Fibroblast of lung (primary cell): ENCODE results near the gene FAM170B. TPM values are rescaled to one million over a fixed set of nuclear protein-coding genes. Genes with fewer than 3 reads are reported as not detected.

Source experiments
- DNase-seq, 2 donors: peaks; one replicate each; pipeline versions ENCODE4 v3.0.0 to v3.0.0-alpha.2; 2010; ENCODE audit warnings: low read depth in 2 of 2
- H2AFZ ChIP-seq: 2 replicates; pipeline ENCODE4 v1.5.1; 2012; ENCODE audit warnings: low read length, control low read depth, inconsistent platforms
- H3K27ac ChIP-seq: 2 replicates; pipeline ENCODE4 v1.5.1; 2011; ENCODE audit warnings: low read length, control low read depth; ENCODE audit not compliant: insufficient read depth
- H3K27me3 ChIP-seq: 2 replicates; pipeline ENCODE4 v1.5.1; 2011; ENCODE audit warnings: mild to moderate bottlenecking, low read length; ENCODE audit not compliant: control insufficient read depth, insufficient read depth
- H3K36me3 ChIP-seq: 2 replicates; pipeline ENCODE4 v1.5.1; 2011; ENCODE audit warnings: low read length; ENCODE audit not compliant: control insufficient read depth, insufficient read depth
- H3K4me1 ChIP-seq: 2 replicates; pipeline ENCODE4 v1.5.1; 2011; ENCODE audit warnings: low read length; ENCODE audit not compliant: control insufficient read depth, insufficient read depth; ENCODE audit errors: extremely low read depth
- H3K4me2 ChIP-seq: 2 replicates; pipeline ENCODE4 v1.5.1; 2011; ENCODE audit warnings: low read length, control low read depth; ENCODE audit not compliant: insufficient read depth; ENCODE audit errors: extremely low read depth
- H3K4me3 ChIP-seq, 4 experiments: fragments of 200-600 bp in 1 of 4; sonication (generic) in 1 of 4; replicated peaks in 1 of 4; 2 replicates each; pipeline ENCODE4 v1.5.1; 2011 to 2016; ENCODE audit warnings: low read length in 4 of 4, low read depth in 3 of 4, mild to moderate bottlenecking in 3 of 4, control low read depth in 2 of 4, inconsistent platforms in 1 of 4, mixed read lengths in 1 of 4; ENCODE audit not compliant: insufficient read depth in 1 of 4; ENCODE audit errors: control extremely low read depth in 1 of 4
- H3K79me2 ChIP-seq: 2 replicates; pipeline ENCODE4 v1.5.1; 2012; ENCODE audit warnings: mild to moderate bottlenecking, low read length, inconsistent platforms; ENCODE audit not compliant: control insufficient read depth, insufficient read depth
- H3K9ac ChIP-seq: 2 replicates; pipeline ENCODE4 v1.5.1; 2011; ENCODE audit warnings: mild to moderate bottlenecking, low read length, control low read depth; ENCODE audit not compliant: insufficient read depth
- H3K9me3 ChIP-seq: 2 replicates; pipeline ENCODE4 v1.5.1; 2012; ENCODE audit warnings: low read depth, low read length; ENCODE audit not compliant: control insufficient read depth, insufficient read depth
- H4K20me1 ChIP-seq: 2 replicates; pipeline ENCODE4 v1.5.1; 2011; ENCODE audit warnings: low read length; ENCODE audit not compliant: control insufficient read depth, insufficient read depth; ENCODE audit errors: extremely low read depth
- CTCF ChIP-seq, 2 donors: IDR thresholded peaks in 1 of 2; conservative IDR thresholded peaks in 1 of 2; 1 replicate in 1 of 2; 2 replicates in 1 of 2; pipeline ENCODE4 v1.5.1; 2011 to 2012; ENCODE audit warnings: low read length in 2 of 2, control low read depth in 1 of 2, inconsistent platforms in 1 of 2, low read depth in 1 of 2, mild to moderate bottlenecking in 1 of 2
- EZH2 ChIP-seq: IDR thresholded peaks from 2 replicates; pipeline ENCODE4 v1.5.1; 2012; ENCODE audit warnings: low read length, control low read depth, mild to moderate bottlenecking; ENCODE audit errors: missing control alignments
- polyA plus RNA-seq, 2 donors: library from polyadenylated mRNA; depleted of rRNA in 1 of 2; stranded (reverse) in 1 of 2; unstranded in 1 of 2; fragments of >200 nt; gene quantifications; 2 replicates each; pipeline ENCODE4 v1.2.1, GENCODE V29; 2011 to 2012; ENCODE audit warnings: missing spikeins in 1 of 2
- total RNA-seq: library from RNA; depleted of rRNA; stranded (reverse); fragments of >200 nt; gene quantifications from 2 replicates; pipeline ENCODE4 v1.2.1, GENCODE V29; 2014

FAM170B gene
- total and polyA plus RNA-seq, 2 donors (not counting 1 experiment from before 2014, with no cell fraction given) = not detected

GRCh38 chr10:49177391-49178355, 43.9 kb upstream of the FAM170B start:
- no peaks in the 10 kb centered on the region for H3K79me2 ChIP-seq
- H3K9ac ChIP-seq = no peak overlapping the region
- H3K27ac ChIP-seq = peak overlapping the region; percentile 73
- peaks cover 16% of the 10 kb centered on the region for H3K4me1 ChIP-seq
- peak overlapping the region; percentile 70 for H2AFZ ChIP-seq
- peaks cover 4% of the 10 kb centered on the region for H3K27me3 ChIP-seq
- no peaks in the 10 kb centered on the region for H3K36me3 ChIP-seq
- TF ChIP-seq EZH2 (no peak), CTCF (conservative IDR thresholded peaks at IDR 0.05 in 1 of 2, IDR thresholded peaks at IDR 0.05 in 1 of 2; ENCODE audit: low read depth in 1 of 2, low read length in 2 of 2) (no peak)
- H3K4me3 ChIP-seq = no peak overlapping the region
- no peaks in the 10 kb centered on the region for H3K9me3 ChIP-seq
- H4K20me1 ChIP-seq = no peaks in the 10 kb centered on the region
- peak overlapping the region; percentile 44 for H3K4me2 ChIP-seq
- peak; percentile 54 to 88 for DNase-seq

- Histone ChIP-seq H2AFZ (no peak overlapping the region), H3K4me1 (peaks cover 16% of the 10 kb centered on the region), H3K4me2 (no peak overlapping the region), H3K9me3 (no peaks in the 10 kb centered on the region), H3K36me3 (no peaks in the 10 kb centered on the region), H3K4me3 (no peak overlapping the region), H4K20me1 (no peaks in the 10 kb centered on the region), H3K27ac (peak overlapping the region; percentile 73), H3K27me3 (peaks cover 4% of the 10 kb centered on the region), H3K9ac (no peak overlapping the region), H3K79me2 (no peaks in the 10 kb centered on the region)
- TF ChIP-seq EZH2 (no peak), CTCF (conservative IDR thresholded peaks at IDR 0.05 in 1 of 2, IDR thresholded peaks at IDR 0.05 in 1 of 2; ENCODE audit: low read depth in 1 of 2, low read length in 2 of 2) (no peak)
- DNase-seq = no peak
Measured at GRCh38 chr10:49176310-49177268, 42.8 kb upstream of the FAM170B start.
